Left renal pelvis (tissue), 4 donors: ENCODE measurements around the gene CHCHD10. TPM values are rescaled to one million over a fixed set of nuclear protein-coding genes. Genes with fewer than 3 reads are reported as not detected.

Source experiments
- DNase-seq, 4 donors: peaks; one replicate each; pipeline ENCODE4 v3.0.0-alpha.2; 2013; ENCODE audit warnings: low read depth in 4 of 4, low spot score in 3 of 4
- polyA plus RNA-seq, 4 donors: library from polyadenylated mRNA; unstranded; fragments of 120-200 nt; gene quantifications; one replicate each; pipeline ENCODE4 v1.2.1, GENCODE V29; 2013; ENCODE audit not compliant: insufficient read length in 4 of 4

CHCHD10 gene
- polyA plus RNA-seq, 4 donors, result 15.5 to 114 (median 69.2) TPM

GRCh38 chr22:23774114-23774921, 6.5 kb upstream of the CHCHD10 start:
- no peak for DNase-seq

- no peak for DNase-seq
These were observed 5.8 kb upstream of the CHCHD10 start for GRCh38 chr22:23773483-23774113.

GRCh38 chr22:23772649-23773473, 5.1 kb upstream of the CHCHD10 start, which contains the start of gene MMP11:
Gene MMP11 (plus strand): TSS chr22:23772849. CDS start chr22:23772871, 22 bp downstream.
- no peak for DNase-seq

GRCh38 chr22:23772315-23772648, 4.5 kb upstream of the CHCHD10 start:
- DNase-seq, result no peak

- no peak for DNase-seq
These were observed 1.7 kb upstream of the CHCHD10 start for GRCh38 chr22:23769321-23769965.

- no peak for DNase-seq
These were observed 484 bp downstream of the CHCHD10 start for GRCh38 chr22:23767303-23767672.

GRCh38 chr22:23764899-23765881, 2.6 kb downstream of the CHCHD10 start:
- no peak for DNase-seq

GRCh38 chr22:23763954-23764353, 3.8 kb downstream of the CHCHD10 start:
- DNase-seq, result no peak

- no peak for DNase-seq
These were observed 4.2 kb downstream of the CHCHD10 start for GRCh38 chr22:23763579-23763945.

GRCh38 chr22:23762842-23763578, 4.8 kb downstream of the CHCHD10 start, which contains the start of gene C22orf15:
Gene C22orf15 (plus strand): TSS chr22:23762990. CDS start chr22:23763307, 317 bp downstream.
- no peak for DNase-seq

- no peak for DNase-seq
These were observed 7.7 kb downstream of the CHCHD10 start for GRCh38 chr22:23760056-23760455.

GRCh38 chr22:23759566-23759965, 8.2 kb downstream of the CHCHD10 start:
- DNase-seq, result no peak

GRCh38 chr22:23756891-23757290, 10.9 kb downstream of the CHCHD10 start:
- DNase-seq, result no peak

GRCh38 chr22:23755711-23756110, 12.1 kb downstream of the CHCHD10 start:
- no peak for DNase-seq

- DNase-seq, result no peak
These were observed 12.7 kb downstream of the CHCHD10 start for GRCh38 chr22:23754980-23755636.

GRCh38 chr22:23754220-23754919, 13.4 kb downstream of the CHCHD10 start, which contains the start of gene VPREB3:
Gene VPREB3 (minus strand): TSS chr22:23754425. CDS start chr22:23754363, 62 bp downstream.
- DNase-seq, result no peak

GRCh38 chr22:23753385-23753784, 14.4 kb downstream of the CHCHD10 start:
- DNase-seq, result no peak

- DNase-seq, result no peak
These were observed 15.0 kb downstream of the CHCHD10 start for GRCh38 chr22:23752750-23753149.
